K562 treated with DMSO at 1 percent for 4 hours (cell line): ENCODE data around the gene TMEM45B. TPM values are rescaled to one million over a fixed set of nuclear protein-coding genes. Genes with fewer than 3 reads are reported as not detected.

Experiments
- total RNA-seq: library from RNA; unstranded; fragments of 300-600 nt; gene quantifications from 2 replicates; pipeline ENCODE4 v1.2.3, GENCODE V29; 2022; ENCODE audit not compliant: insufficient read depth

The TMEM45B gene
- not detected in 2 replicates for total RNA-seq

GRCh38 chr11:129815596-129816461 lies at the start of gene TMEM45B:
Gene TMEM45B (plus strand): TSS chr11:129815848. CDS start chr11:129852483, 36,635 bp downstream.

GRCh38 chr11:129895126-129896041 lies 79.7 kb downstream of the TMEM45B start, which contains the start of gene NFRKB:
Gene NFRKB (minus strand): TSS chr11:129895578. CDS start chr11:129892849, 2,729 bp downstream.

Other genes with a start within 250 kb of the TMEM45B start
- 19.1 and 26.2 TPM in 2 replicates for gene NFRKB, start 79.7 kb downstream of the TMEM45B start, total RNA-seq
- 2.9 and 3.5 TPM in 2 replicates for gene PRDM10, start 187.0 kb downstream of the TMEM45B start, total RNA-seq